Retinal pigment epithelial cell (primary cell): ENCODE data around the gene LDHA.

ENCODE experiments used
- DNase-seq: peaks from one replicate; pipeline ENCODE4 v3.0.0-alpha.2; 2010; ENCODE audit warnings: low read depth
- H3K4me3 ChIP-seq: 2 replicates; pipeline ENCODE4 v1.5.1; 2011; ENCODE audit warnings: mild to moderate bottlenecking, low read length, control low read depth, moderate library complexity
- TF ChIP-seq, protein P1 (sequence below): conservative IDR thresholded peaks from 2 replicates; pipeline ENCODE4 v1.5.1; 2011; ENCODE audit warnings: low read depth, low read length, control low read depth, inconsistent platforms

Gene LDHA

DNA sequence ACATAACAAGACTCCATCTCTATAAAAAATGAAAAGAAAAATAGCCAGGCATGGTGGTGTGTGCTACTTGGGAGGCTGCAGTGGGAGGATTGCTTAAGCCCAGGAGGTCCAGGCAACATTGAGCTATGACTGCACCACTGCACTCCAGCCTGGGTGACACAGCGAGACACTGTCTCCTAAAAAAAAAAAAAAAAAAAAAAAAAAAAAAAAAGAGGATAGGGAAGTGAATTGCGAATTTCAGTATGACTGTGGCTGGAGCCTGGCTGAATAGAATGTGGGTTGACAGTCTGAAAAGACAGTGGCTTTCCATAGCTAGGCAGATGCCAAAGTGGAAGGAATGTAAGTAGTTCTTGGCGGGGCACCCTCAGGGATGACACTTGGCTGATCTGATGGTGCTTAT lies 54.9 kb downstream of the LDHA start:
- DNase-seq: no peak
- H3K4me3 ChIP-seq: no peak overlapping the region
- TF ChIP-seq, protein P1, sequence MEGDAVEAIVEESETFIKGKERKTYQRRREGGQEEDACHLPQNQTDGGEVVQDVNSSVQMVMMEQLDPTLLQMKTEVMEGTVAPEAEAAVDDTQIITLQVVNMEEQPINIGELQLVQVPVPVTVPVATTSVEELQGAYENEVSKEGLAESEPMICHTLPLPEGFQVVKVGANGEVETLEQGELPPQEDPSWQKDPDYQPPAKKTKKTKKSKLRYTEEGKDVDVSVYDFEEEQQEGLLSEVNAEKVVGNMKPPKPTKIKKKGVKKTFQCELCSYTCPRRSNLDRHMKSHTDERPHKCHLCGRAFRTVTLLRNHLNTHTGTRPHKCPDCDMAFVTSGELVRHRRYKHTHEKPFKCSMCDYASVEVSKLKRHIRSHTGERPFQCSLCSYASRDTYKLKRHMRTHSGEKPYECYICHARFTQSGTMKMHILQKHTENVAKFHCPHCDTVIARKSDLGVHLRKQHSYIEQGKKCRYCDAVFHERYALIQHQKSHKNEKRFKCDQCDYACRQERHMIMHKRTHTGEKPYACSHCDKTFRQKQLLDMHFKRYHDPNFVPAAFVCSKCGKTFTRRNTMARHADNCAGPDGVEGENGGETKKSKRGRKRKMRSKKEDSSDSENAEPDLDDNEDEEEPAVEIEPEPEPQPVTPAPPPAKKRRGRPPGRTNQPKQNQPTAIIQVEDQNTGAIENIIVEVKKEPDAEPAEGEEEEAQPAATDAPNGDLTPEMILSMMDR: no peak

DNA sequence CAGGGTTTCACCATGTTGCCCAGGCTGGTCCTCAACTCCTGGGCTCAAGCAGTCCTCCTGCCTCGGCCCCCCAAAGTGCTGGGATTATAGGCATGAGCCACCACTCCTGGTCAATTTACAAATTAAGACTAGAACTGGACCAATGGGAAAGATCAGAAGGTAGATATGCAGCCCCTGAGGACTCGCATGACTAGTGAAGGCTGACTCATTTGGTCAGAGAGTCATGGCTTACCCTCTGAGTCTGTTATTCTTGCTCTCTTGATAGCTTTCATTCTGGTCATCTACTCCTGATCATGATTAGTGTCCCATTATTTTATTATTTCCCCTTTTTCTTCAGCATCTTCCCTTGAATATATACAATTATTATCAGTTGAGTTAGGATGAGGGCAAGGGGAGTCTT lies 58.6 kb downstream of the LDHA start:
- DNase-seq: peak; percentile 4
- TF ChIP-seq, protein P1: no peak
- no peak overlapping the region for H3K4me3 ChIP-seq

DNA sequence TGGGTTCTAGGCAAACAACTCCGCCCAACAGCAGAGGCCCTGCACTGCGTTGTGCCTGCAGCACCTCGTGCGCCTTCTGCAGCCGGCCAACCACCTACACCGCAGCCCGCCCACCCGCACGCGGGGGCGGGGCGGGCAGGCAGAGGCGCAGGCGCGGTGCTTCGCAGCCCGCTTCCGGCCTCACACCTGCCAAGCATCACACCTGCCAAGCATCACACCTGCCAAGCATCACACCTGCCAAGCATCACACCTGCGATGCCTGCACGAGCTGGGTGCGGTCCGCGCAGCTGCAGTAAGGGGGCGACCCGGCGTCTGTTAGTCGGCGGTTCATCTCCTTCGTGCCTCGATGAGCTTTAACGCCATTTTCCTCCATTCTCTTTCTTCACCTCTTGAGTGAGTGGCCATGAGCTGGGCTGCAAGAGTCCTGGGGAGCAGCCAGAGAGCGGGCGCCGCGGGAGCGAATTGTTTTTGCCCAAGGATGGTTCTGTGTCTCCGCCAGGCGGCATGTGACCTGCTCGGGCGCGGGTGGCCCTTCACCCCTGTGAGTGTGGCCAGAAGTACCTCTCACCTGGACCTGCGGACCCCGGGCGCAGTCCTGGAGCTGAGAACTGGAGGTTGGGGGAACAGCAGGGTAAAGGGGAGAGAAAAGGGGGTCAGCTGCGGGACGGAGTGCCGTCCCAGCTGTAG lies 61.5 kb downstream of the LDHA start, which contains the start of gene LDHAL6A:
Gene LDHAL6A (plus strand): TSS at position 171 of the 687 bp plus-strand sequence. CDS start 825 bp downstream, outside the sequence.
- no peak within 1 kb of the TSS for H3K4me3 ChIP-seq

DNA sequence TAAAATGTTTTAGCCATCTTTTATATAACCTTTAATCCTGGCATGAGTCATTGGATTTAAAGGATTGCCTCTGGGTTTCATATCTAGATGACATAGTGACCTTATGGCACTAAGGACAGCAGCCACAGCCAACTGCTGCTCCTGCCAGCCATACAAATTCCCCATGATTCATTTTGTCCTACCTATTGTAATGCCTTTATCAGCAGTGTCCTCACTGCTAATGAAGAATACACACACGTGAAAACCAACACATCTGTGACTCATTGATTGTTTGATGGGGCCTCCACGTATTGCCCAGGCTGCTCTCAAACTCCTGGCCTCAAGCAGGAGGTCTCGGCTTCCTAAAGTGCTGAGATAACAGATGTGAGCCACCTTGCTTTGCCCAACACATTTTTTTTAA lies 63.1 kb downstream of the LDHA start:
- H3K4me3 ChIP-seq: no peak overlapping the region
- DNase-seq: peak; percentile 31
- TF ChIP-seq, protein P1: no peak

More for the DNA sequence above, 61.5 kb downstream of the LDHA start, which contains the start of gene LDHAL6A:
- TF ChIP-seq, protein P1: no peak
- no peak for DNase-seq
